HG02970 (cell line): Measurements from ENCODE around the gene MICAL2.

ENCODE experiments used
- ATAC-seq: cut with Tn5 transposase; IDR thresholded peaks from one replicate; pipeline ENCODE4 v1.9.1; 2021; ENCODE audit warnings: mild to moderate bottlenecking, moderate library complexity, moderate number of reproducible peaks; ENCODE audit not compliant: unreplicated experiment, low FRiP score

The MICAL2 gene

GRCh38 chr11:12182676-12183541, 72.5 kb downstream of the MICAL2 start:
- ATAC-seq = no peak

GRCh38 chr11:12183827-12184620, 73.6 kb downstream of the MICAL2 start:
- no peak for ATAC-seq

- no peak for ATAC-seq
Observed at GRCh38 chr11:12184699-12185098, 74.3 kb downstream of the MICAL2 start.

DNA sequence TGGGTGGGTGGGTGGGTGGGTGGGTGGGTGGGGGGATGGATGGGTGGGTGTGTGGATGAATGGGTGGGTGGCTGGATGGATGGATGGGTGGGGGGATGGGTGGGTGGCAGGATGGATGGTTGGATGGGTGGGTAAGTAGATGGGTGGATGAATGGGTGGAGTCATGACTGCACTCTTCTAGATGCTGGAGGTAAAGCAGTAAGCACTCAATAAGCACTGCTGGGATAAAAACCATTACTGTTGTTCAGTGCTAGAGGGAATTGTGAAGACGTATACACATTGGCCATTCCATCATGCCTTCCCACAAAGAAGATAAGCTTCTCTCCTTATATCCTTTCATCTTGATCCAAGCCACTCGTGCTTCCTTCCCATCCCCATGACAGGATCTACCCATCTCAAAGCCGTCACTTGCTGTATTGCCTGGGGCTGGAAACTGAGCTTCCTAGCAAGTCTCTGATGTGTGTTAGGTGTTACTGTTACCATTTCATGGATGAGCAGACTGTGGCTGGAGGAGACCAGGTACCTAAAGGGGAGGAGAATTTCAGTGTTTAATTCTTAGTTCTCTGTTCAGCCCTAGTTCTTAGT, 74.8 kb downstream of the MICAL2 start:
- ATAC-seq = no peak

- ATAC-seq = no peak
Observed at GRCh38 chr11:12185914-12186313, 75.5 kb downstream of the MICAL2 start.

GRCh38 chr11:12186701-12187100, 76.3 kb downstream of the MICAL2 start:
- ATAC-seq = no peak

DNA sequence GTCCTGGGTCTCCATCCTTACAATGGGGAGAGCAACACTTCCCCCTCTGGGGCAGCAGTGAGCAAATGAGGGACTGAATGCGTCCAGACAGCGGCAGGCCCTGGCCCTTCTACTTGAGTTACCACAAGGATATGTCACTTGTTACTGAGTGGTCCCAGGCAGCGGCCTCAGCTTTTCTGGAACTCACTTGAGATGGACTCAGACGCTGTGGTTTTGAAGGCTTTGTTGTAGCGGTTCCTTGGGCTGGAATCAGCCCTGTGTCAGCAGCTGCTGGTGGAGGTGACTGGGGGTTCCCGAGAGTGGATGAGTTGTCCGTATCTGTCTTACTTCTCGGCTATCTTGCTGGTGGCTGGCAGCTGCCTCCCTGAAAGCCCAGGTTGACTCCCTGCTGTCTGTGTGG, 77.0 kb downstream of the MICAL2 start:
- ATAC-seq = no peak

DNA sequence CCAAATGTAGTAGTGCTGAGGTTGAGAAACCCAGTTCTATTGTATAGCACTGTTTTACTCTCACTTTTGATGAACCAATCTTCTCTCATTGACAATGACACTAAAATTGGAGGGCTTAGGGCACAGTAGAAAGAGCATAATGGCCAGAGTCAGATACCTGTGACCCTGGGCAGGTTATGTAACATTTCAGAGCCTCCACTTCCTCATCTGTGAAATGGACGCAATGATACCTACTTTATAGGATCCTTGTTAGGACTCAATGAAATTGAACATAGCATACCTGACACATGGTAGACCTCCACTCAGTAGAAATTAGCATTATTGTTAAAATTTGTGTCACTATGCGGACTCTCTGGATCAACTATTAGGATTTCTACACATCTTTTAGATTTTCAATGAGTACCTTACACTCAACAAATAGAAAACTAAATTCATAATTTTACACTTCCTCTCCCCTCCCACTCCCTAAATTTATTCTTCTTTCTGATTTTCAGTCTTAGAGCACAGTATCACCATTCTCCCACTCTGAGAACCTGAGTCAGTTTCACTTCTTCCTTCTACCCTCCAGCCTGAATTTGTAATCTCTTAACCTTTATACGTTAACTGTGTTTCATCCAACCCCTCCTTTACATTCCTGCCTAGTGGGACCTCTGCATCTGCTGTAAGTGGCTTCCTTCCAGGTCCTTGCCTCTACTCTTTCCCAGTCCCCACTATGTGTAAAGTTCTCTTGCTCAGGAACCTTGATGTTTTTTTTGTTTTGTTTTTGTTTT, 78.3 kb downstream of the MICAL2 start:
- ATAC-seq = no peak

GRCh38 chr11:12189543-12190235, 79.3 kb downstream of the MICAL2 start:
- ATAC-seq = no peak

GRCh38 chr11:12190511-12190910, 80.1 kb downstream of the MICAL2 start:
- no peak for ATAC-seq

GRCh38 chr11:12192794-12193514, 82.6 kb downstream of the MICAL2 start:
- no peak for ATAC-seq

DNA sequence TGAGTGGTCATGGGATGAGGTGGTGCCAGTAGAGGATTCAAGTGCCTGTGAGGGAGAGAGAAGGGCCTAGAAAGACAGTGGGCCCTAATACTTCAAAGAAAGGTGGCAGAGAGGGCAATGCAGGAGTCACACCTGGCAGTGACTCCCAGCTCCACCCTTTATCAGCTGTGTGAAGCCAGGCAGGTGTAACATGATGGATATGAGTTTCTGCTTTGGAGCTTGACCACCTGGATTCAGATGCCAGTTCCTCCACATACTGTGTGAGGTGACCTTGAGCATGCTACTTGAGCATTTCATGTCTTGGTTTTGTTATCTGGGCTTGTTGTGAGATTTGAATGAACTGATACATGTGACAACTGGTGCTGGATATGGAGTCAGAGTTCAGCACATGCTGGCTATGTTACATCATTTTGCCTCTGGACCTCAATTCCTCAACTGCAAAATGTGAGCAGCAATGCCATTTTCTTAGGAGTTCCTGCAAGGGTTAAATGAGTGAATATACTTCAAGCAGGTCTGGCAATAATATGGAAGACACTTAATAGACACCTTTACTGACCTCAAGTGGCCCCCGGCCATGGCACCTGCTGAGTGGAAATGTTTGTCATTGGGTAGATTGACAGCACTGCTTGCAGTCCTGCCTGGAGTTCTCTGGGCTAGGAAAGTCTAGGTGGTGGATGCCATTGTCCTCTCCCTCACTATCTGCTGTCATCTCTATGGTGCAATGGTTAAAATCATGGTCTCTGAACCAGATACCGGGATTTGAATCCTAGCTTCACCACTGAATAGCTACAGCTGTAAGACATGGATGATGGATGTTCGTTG, 83.3 kb downstream of the MICAL2 start:
- ATAC-seq = no peak

- no peak for ATAC-seq
Observed at GRCh38 chr11:12195768-12196167, 85.4 kb downstream of the MICAL2 start.

DNA sequence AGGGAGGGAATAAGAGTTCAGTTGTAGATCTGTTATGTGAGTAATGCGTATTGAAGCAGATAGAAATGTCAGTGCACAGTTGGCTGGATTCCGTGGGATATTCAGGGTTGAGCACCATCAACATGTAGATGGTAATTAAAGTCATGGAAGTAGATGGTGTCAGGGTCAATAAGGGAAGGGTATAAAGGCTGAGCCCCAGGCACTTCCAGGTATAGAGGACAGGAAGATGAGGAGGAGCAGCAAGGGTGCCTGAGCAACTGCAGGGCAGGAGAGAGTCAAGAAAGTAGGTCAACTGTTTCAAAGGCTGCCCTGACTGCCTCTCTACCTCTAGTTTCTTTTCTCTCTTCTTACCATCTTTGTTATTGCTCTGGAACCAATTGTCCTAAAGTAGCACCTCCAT, 85.9 kb downstream of the MICAL2 start:
- no peak for ATAC-seq

GRCh38 chr11:12196872-12197271, 86.5 kb downstream of the MICAL2 start:
- ATAC-seq = no peak

DNA sequence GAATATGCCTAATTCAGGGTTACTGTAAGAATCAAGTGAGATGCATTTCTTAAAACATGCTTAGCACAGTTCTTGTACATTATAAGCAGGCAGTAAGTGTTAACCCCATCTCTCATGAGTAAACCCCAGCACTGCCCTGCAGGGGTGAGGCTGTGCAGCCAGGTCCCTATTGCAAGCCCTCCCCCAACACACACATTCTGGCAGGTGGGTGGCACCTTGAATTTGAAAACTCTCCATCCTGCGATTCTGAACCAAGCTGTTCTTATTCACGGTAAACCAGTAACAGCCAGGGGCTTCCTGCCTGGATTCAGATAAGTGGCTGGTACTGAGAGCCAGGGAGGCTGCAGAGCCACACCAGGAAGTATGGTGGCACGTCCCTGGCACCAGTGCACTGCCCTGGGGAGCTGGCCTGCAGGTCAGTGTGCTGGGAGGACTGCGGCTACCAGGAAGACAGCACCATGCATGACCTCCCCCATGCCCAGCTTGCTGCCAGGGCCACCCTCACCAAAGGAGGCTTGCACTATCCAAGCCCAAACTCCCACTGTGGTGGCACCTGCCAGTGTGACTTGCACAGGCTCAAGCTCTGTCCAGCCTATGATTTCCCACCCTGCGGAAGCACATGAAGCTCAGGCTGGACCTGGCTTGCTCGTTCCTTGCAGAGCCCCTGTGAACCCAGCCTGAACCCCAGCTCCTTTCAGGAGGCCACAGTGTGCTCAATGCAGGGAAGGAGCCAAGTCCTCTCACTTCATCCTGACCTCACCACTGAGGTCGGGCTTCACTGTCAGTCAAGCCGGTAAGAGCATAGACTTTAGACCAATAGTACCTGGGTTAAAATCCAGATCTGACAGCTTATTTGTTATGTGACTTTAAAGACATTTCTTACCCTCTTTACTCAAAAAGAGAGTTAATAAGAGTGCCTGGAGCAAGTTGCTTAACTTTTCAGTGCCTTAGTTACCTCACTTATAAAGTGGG, 88.1 kb downstream of the MICAL2 start:
- no peak for ATAC-seq

DNA sequence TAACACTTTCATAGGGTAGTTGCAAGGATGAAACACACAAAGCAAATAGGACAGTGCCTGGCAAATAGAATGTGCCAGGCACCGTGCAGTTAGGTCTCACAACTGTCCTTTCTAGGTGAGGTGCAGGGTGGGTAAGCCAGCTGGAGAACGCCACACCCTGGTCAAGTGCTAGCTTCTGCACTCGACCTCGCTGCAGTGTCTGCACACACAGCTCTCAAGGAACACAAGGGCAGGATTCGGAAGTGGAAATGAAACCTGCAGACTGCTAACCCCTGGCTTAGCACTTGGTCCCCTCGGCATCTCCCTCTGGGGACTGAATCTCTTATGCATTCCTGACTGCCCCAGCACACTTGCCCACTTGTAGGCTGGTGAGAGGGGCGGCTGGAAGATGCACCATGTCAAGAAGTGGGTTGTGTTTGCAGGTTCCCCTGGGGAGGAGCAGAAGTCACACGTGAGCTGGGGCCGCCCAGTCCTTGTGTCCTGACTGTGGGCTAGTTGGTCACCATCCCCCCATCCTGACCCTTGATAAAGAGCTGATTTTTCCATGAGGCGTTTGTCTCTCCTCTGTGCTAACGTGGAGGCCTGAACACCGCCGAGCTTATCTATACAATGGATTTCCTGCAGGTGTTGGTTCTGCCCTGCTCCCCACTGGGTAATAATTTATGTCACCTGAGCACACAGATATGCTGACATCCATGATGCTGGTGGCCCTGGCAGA, 89.0 kb downstream of the MICAL2 start:
- no peak for ATAC-seq
